ENCODE results near the gene BEND7. TPM values are rescaled to one million over a fixed set of nuclear protein-coding genes. Genes with fewer than 3 reads are reported as not detected.

Gene BEND7
- total and polyA plus RNA-seq, 9 of the 15 experiments (the other 6 are each of a cell fraction or from before 2014, with no cell fraction given), result 1.3 to 11.4 (median 5.2) TPM

- no peak overlapping the region for H3K9ac ChIP-seq (ENCODE audit: insufficient read depth in 1 of 2, low read depth in 2 of 2, low read length in 2 of 2)
- in situ Hi-C loops (cut with MboI), result loop anchor here (5.0 kb wide), 1 partner anchor 74 kb away; no protein-coding TSS in a partner anchor
- no peaks in the 10 kb centered on the region; a peak in 2 of 5 replicates for H3K4me1 ChIP-seq (replicated peaks in 1 of 2; ENCODE audit: control insufficient read depth in 2 of 2, insufficient read depth in 2 of 2, low read length in 2 of 2)
- CTCF ChIA-PET (ENCODE audit: low intra/inter-chr PET ratio), result no interaction called here
- TF ChIP-seq MTF1 (CRISPR knock-in tag; IDR thresholded peaks at IDR 0.05; ENCODE audit: borderline replicate concordance) (no peak), USF2 (CRISPR knock-in tag; IDR thresholded peaks at IDR 0.05) (peak; percentile 37; the same call in 1 of the 2 replicates), XRCC5 (IDR thresholded peaks at IDR 0.05; ENCODE audit: low read depth, low read length) (no peak), TFE3 (CRISPR knock-in tag; IDR thresholded peaks at IDR 0.05) (peak; percentile 67)
- intact Hi-C loops (cut with micrococcal nuclease), result no loop called here
- ATAC-seq (no peak), DNase-seq (ENCODE audit: extremely low read depth in 1 of 4, low spot score in 3 of 4) (peak in 1 of 4 experiments; percentile 24), FAIRE-seq (no peak)
- no peak overlapping the region for H3K27ac ChIP-seq (ENCODE audit: extremely low read depth, low read depth, low read length)
- H2AFZ ChIP-seq (ENCODE audit: low read depth, low read length), result no peak overlapping the region
- WGBS (ENCODE audit: insufficient coverage, low coverage, missing lambda C conversion rate), result 46% methylated on average over 8 of the region's 8 CpGs
- H3K27me3 ChIP-seq (ENCODE audit: control insufficient read depth in 2 of 2, insufficient read depth in 2 of 2, low read length in 2 of 2), result no peaks in the 10 kb centered on the region
- H3K36me3 ChIP-seq (ENCODE audit: control insufficient read depth, insufficient read depth, low read length), result no peaks in the 10 kb centered on the region
- H3K9me3 ChIP-seq (replicated peaks; ENCODE audit: control insufficient read depth, insufficient read depth, low read depth, low read length), result no peaks in the 10 kb centered on the region
- H3K9me1 ChIP-seq (ENCODE audit: control insufficient read depth, insufficient read depth, low read length), result no peaks in the 10 kb centered on the region
- no peaks in the 10 kb centered on the region for H3K79me2 ChIP-seq (ENCODE audit: control insufficient read depth, insufficient read depth, low read length)
- POLR2A ChIA-PET, result no interaction called here
- H3K4me3 ChIP-seq, result no peak overlapping the region
- no peaks in the 10 kb centered on the region for H4K20me1 ChIP-seq (replicated peaks; ENCODE audit: control insufficient read depth, insufficient read depth, low read length)
- no peak overlapping the region for H3K4me2 ChIP-seq (ENCODE audit: insufficient read depth, low read length)
- no TSS peak for BruUV-seq (replicated peaks)
Measured at GRCh38 chr10:13445656-13446400, 83.0 kb downstream of the BEND7 start.

All from K562 (cell line).